Heart left ventricle (tissue), 13 donors: Measurements from ENCODE around the gene GOPC.

Experiments
- CTCF ChIP-seq, 12 donors: fragments of 200-600 bp; sonication (generic) in 4 of 12; IDR thresholded peaks; one replicate each; pipeline versions ENCODE4 v1.5.0 to v1.8.0; 2018 to 2022; ENCODE audit warnings: antibody characterized with exemption in 12 of 12, mild to moderate bottlenecking in 5 of 12
- POLR2A ChIP-seq, 2 donors: fragments of 450-650 bp; IDR thresholded peaks; one replicate each; pipeline ENCODE4 v1.6.1; 2017; ENCODE audit warnings: antibody characterized with exemption in 2 of 2, mild to moderate bottlenecking in 2 of 2, moderate library complexity in 2 of 2
- donor health status: ischemic (EF 13 %, LVEDD 7.1; RV severe dilation, severe dysfunction).
- donor health status: DM: no; HTN: yes; CAD: no.
- donor health status: DM: no; HTN: no; CAD: no.
- donor health status: ischemic (EF 25% LVEDD 6.9; RV normal size, moderate dysfunction).
- donor health status: ischemic (EF 25% LVEDD 5.7; RV mildly dilated, moderate dysfunction).
- donor health status: ischemic (EF 35%, LVEDD 5.7; RV mildly dilated, moderate dysfunction).
- donor health status: nonischemic (EF 11% LVEDD 7.7; RV severe dilation, severe dysfunction).
- donor health status: DM: yes; HTN: yes; CAD: no.
- donor health status: PGD.
- donor health status: ischemic (EF 29% LVEDD 5.4; RV normal size, mild dysfunction).
- donor health status: nonischemic (EF 23%, LVEDD 6.1; RV moderate dilation, normal function).

DNA sequence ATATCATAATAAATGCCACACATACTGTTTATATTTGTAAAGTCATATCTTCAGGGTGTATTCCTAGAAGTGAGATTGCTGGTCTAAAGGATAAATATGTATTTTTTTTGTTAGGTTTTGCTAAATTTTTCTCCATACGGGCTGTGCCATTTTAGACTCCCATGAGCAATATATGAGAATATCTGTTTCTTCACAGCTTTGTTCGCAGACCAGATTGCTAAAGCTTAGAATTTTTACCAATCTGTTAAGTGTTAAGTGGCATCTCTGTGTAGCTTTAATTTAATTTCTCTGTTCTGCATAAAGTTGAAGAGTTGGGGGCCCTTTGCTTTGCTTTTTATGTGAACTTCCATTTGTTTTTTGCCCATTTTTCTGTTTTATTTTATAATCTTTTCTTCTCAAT, 40.7 kb upstream of the GOPC start:
- TF ChIP-seq CTCF (IDR thresholded peaks at IDR 0.05) (no peak), POLR2A (IDR thresholded peaks at IDR 0.05) (no peak)
